HCT116 (cell line): ENCODE measurements around the gene STK32B. TPM values are rescaled to one million over a fixed set of nuclear protein-coding genes. Genes with fewer than 3 reads are reported as not detected.

Experiments
- ATAC-seq: fragments of 200-7000 bp; cut with Tn5 transposase; 2 replicates; pipeline ENCODE4 v1.9.1; 2020; ENCODE audit warnings: mild to moderate bottlenecking, moderate library complexity
- BruUV-seq: library from RNA; stranded (reverse); fragments of 400-500 nt; replicated peaks from 2 replicates; lab custom pipeline; 2021; lab: Mats Ljungman, UMichigan
- CTCF ChIA-PET: fragments of 300-600 bp; sonication (Branson Sonifier 250); formaldehyde crosslinking; loops from one replicate; lab custom pipeline; 2021; ENCODE audit warnings: antibody characterized with exemption; lab: Charles Lee
- POLR2A ChIA-PET: fragments of 300-600, 350-600 bp; sonication (Branson Sonifier 250); formaldehyde crosslinking; loops from one replicate; lab custom pipeline; 2021; ENCODE audit warnings: antibody characterized with exemption; lab: Charles Lee
- RAD21 ChIA-PET, 2 experiments: fragments of 300-600 bp; sonication (Branson Sonifier 250); formaldehyde crosslinking; loops; one replicate each; lab custom pipeline; 2023; ENCODE audit warnings: low total read pairs in 2 of 2; ENCODE audit not compliant: uncharacterized antibody in 2 of 2, unreplicated experiment in 2 of 2, low non-redundant PET in 1 of 2; lab: Charles Lee
- DNase-seq: peaks from one replicate; pipeline ENCODE4 v3.0.0-alpha.2; 2010; ENCODE audit warnings: low read depth, low spot score
- H2AFZ ChIP-seq: fragments of 200-600 bp; shearing (Covaris generic), sonication (generic); 2 replicates; pipeline ENCODE4 v1.6.1; 2017; ENCODE audit warnings: low read depth, mixed run types, mixed read lengths, antibody characterized with exemption, low read length; ENCODE audit not compliant: poor library complexity, severe bottlenecking
- H3K27ac ChIP-seq: 2 replicates; pipeline ENCODE4 v1.5.1; 2012; ENCODE audit warnings: low read depth, low read length
- H3K27me3 ChIP-seq: fragments of 200-600 bp; sonication (generic); 2 replicates; pipeline ENCODE4 v1.6.1; 2016; ENCODE audit warnings: mixed run types, low read length, mixed read lengths; ENCODE audit not compliant: insufficient read depth
- H3K36me3 ChIP-seq, 2 experiments: fragments of 200-500 bp in 1 of 2; fragments of 200-600 bp in 1 of 2; sonication (Bioruptor generic) in 1 of 2; sonication (generic) in 1 of 2; 2 replicates each; pipeline versions ENCODE4 v1.5.1 to v1.6.1; 2014 to 2016; ENCODE audit warnings: low read length in 2 of 2, inconsistent platforms in 1 of 2, mixed read lengths in 1 of 2, mixed run types in 1 of 2; ENCODE audit not compliant: insufficient read depth in 2 of 2, control insufficient read depth in 1 of 2
- H3K4me1 ChIP-seq, 2 experiments: fragments of 200-600 bp in 1 of 2; sonication (generic) in 1 of 2; 2 replicates each; pipeline versions ENCODE4 v1.5.1 to v1.6.1; 2012 to 2017; ENCODE audit warnings: low read length in 2 of 2, inconsistent platforms in 1 of 2, mild to moderate bottlenecking in 1 of 2, mixed read lengths in 1 of 2, mixed run types in 1 of 2, moderate library complexity in 1 of 2; ENCODE audit not compliant: insufficient read depth in 2 of 2, control insufficient read depth in 1 of 2
- H3K4me2 ChIP-seq: fragments of 200-600 bp; sonication (generic); 2 replicates; pipeline ENCODE4 v1.6.1; 2017; ENCODE audit warnings: mixed run types, low read length, mixed read lengths
- H3K4me3 ChIP-seq, 2 experiments: fragments of 200-600 bp in 1 of 2; sonication (generic) in 1 of 2; replicated peaks in 1 of 2; 2 replicates each; pipeline ENCODE4 v1.5.1; 2011 to 2016; ENCODE audit warnings: low read length in 2 of 2, control low read depth in 1 of 2, low read depth in 1 of 2, mild to moderate bottlenecking in 1 of 2, mixed read lengths in 1 of 2, mixed run types in 1 of 2
- H3K79me2 ChIP-seq: fragments of 200-600 bp; sonication (generic); 2 replicates; pipeline ENCODE4 v1.6.1; 2017; ENCODE audit warnings: mild to moderate bottlenecking, mixed run types, low read length, moderate library complexity, mixed read lengths; ENCODE audit not compliant: insufficient read depth
- H3K9ac ChIP-seq: fragments of 200-600 bp; sonication (generic); 2 replicates; pipeline ENCODE4 v1.6.1; 2016; ENCODE audit warnings: low read length, mixed read lengths
- H3K9me2 ChIP-seq: fragments of 200-600 bp; sonication (generic), shearing (Covaris generic); 2 replicates; pipeline ENCODE4 v1.6.1; 2017; ENCODE audit warnings: mixed run types, mild to moderate bottlenecking, moderate library complexity; ENCODE audit not compliant: insufficient read depth
- H3K9me3 ChIP-seq, 2 experiments: fragments of 200-500 bp in 1 of 2; fragments of 200-600 bp in 1 of 2; sonication (Bioruptor generic) in 1 of 2; sonication (generic) in 1 of 2; 2 replicates each; pipeline ENCODE4 v1.6.1; 2014 to 2017; ENCODE audit warnings: low read length in 2 of 2, mixed read lengths in 2 of 2, inconsistent platforms in 1 of 2, low read depth in 1 of 2, mild to moderate bottlenecking in 1 of 2, mixed run types in 1 of 2, moderate library complexity in 1 of 2; ENCODE audit not compliant: control insufficient read depth in 1 of 2, insufficient read depth in 1 of 2
- H4K20me1 ChIP-seq: fragments of 200-600 bp; sonication (generic), shearing (Covaris generic); 2 replicates; pipeline ENCODE4 v1.6.1; 2017; ENCODE audit warnings: mixed run types, mild to moderate bottlenecking, moderate library complexity; ENCODE audit not compliant: insufficient read depth
- CBX3 ChIP-seq: IDR thresholded peaks from 2 replicates; pipeline ENCODE4 v1.6.1; 2012; ENCODE audit warnings: low read depth
- ELF1 ChIP-seq: IDR thresholded peaks from 2 replicates; pipeline ENCODE4 v1.6.1; 2012; ENCODE audit warnings: low read depth, borderline replicate concordance
- EZH2 ChIP-seq: fragments of 200-600 bp; sonication (generic); IDR thresholded peaks from 2 replicates; pipeline ENCODE4 v1.6.1; 2017; ENCODE audit warnings: antibody characterized with exemption, mixed run types
- EZH2phosphoT487 ChIP-seq: fragments of 200-600 bp; IDR thresholded peaks from 2 replicates; pipeline ENCODE4 v1.6.1; 2018; ENCODE audit warnings: antibody characterized with exemption, borderline replicate concordance
- MAX ChIP-seq: IDR thresholded peaks from 2 replicates; pipeline ENCODE4 v1.6.1; 2012
- REST ChIP-seq: IDR thresholded peaks from 2 replicates; pipeline ENCODE4 v1.6.1; 2012; ENCODE audit warnings: low read depth
- TCF7L2 ChIP-seq: IDR thresholded peaks from 2 replicates; pipeline ENCODE4 v1.7.0; 2011; ENCODE audit warnings: borderline replicate concordance, inconsistent platforms; ENCODE audit not compliant: insufficient read depth, insufficient read length; ENCODE audit errors: extremely low read depth
- YY1 ChIP-seq: IDR thresholded peaks from 2 replicates; pipeline ENCODE4 v1.6.1; 2011; ENCODE audit warnings: low read length, low read depth, moderate library complexity, mild to moderate bottlenecking; ENCODE audit not compliant: insufficient replicate concordance; ENCODE audit errors: extremely low read depth
- intact Hi-C: fragments of 100-400 bp; cut with micrococcal nuclease; formaldehyde crosslinking; loops from 2 replicates; pipeline ENCODE4 v1.10.0; 2022
- total RNA-seq: library from RNA; stranded (reverse); gene quantifications from one replicate; pipeline ENCODE4 v1.2.1, GENCODE V29; 2021; ENCODE audit not compliant: unreplicated experiment

Gene STK32B
- total RNA-seq, 1 experiment from 2014 or later, result not detected

GRCh38 chr4:5101571-5101970 is 50.3 kb downstream of the STK32B start:
- no peak overlapping the region for H3K9ac ChIP-seq
- no peaks in the 10 kb centered on the region for H4K20me1 ChIP-seq
- H3K79me2 ChIP-seq, result no peaks in the 10 kb centered on the region
- H2AFZ ChIP-seq, result no peak overlapping the region
- ChIA-PET RAD21 (no interaction called here), CTCF (no interaction called here), POLR2A (no interaction called here)
- no peak overlapping the region for H3K4me2 ChIP-seq
- no peaks in the 10 kb centered on the region for H3K9me3 ChIP-seq
- no peaks in the 10 kb centered on the region for H3K4me1 ChIP-seq
- ATAC-seq, result no peak
- no TSS peak for BruUV-seq
- H3K9me2 ChIP-seq, result no peaks in the 10 kb centered on the region
- H3K36me3 ChIP-seq, result no peaks in the 10 kb centered on the region
- intact Hi-C loops, result no loop called here
- H3K4me3 ChIP-seq, result no peak overlapping the region
- no peak for DNase-seq
- H3K27ac ChIP-seq, result no peak overlapping the region
- TF ChIP-seq CBX3, result no peak
- no peak for TF ChIP-seq ELF1
- TF ChIP-seq EZH2, result no peak
- TF ChIP-seq TCF7L2, result no peak
- TF ChIP-seq YY1, result no peak
- no peak for TF ChIP-seq EZH2phosphoT487
- no peak for TF ChIP-seq REST
- no peak for TF ChIP-seq MAX
- H3K27me3 ChIP-seq, result peaks cover 20% of the 10 kb centered on the region
